GM21367 (cell line): ENCODE measurements around the gene MEIS3.
"Not testable (repeated sequence)": the region's sequence is repeated elsewhere in the genome, so short reads cannot be mapped to it uniquely, and the experiment has no call there.

Experiments
- ATAC-seq: cut with Tn5 transposase; IDR thresholded peaks from one replicate; pipeline ENCODE4 v1.9.1; 2021; ENCODE audit not compliant: unreplicated experiment

The MEIS3 gene

GRCh38 chr19:47416643-47416985 is 2.7 kb downstream of the MEIS3 start:
- ATAC-seq = no peak

GRCh38 chr19:47415953-47416642 is 3.2 kb downstream of the MEIS3 start:
- no peak for ATAC-seq

GRCh38 chr19:47414469-47414868 is 4.9 kb downstream of the MEIS3 start:
- ATAC-seq = no peak

GRCh38 chr19:47413941-47414340 is 5.4 kb downstream of the MEIS3 start:
- no peak for ATAC-seq

GRCh38 chr19:47411696-47412095 is 7.6 kb downstream of the MEIS3 start:
- not testable (repeated sequence) for ATAC-seq

- no peak for ATAC-seq
Measured at GRCh38 chr19:47411101-47411500, 8.2 kb downstream of the MEIS3 start.

- no peak for ATAC-seq
Measured at GRCh38 chr19:47408156-47408938, 11.0 kb downstream of the MEIS3 start.

- ATAC-seq = no peak
Measured at GRCh38 chr19:47407417-47407774, 11.9 kb downstream of the MEIS3 start.

GRCh38 chr19:47406711-47407416 is 12.5 kb downstream of the MEIS3 start:
- ATAC-seq = no peak

GRCh38 chr19:47405854-47406417 is 13.4 kb downstream of the MEIS3 start:
- no peak for ATAC-seq

GRCh38 chr19:47405197-47405550 is 14.2 kb downstream of the MEIS3 start:
- no peak for ATAC-seq

GRCh38 chr19:47404334-47405196 is 14.8 kb downstream of the MEIS3 start:
- no peak for ATAC-seq

- no peak for ATAC-seq
Measured at GRCh38 chr19:47402504-47402903, 16.8 kb downstream of the MEIS3 start.

GRCh38 chr19:47398707-47399597 is 20.4 kb downstream of the MEIS3 start:
- ATAC-seq = no peak

GRCh38 chr19:47391510-47392223 is 27.7 kb downstream of the MEIS3 start:
- no peak for ATAC-seq

GRCh38 chr19:47390533-47391488 is 28.5 kb downstream of the MEIS3 start:
- ATAC-seq = no peak

GRCh38 chr19:47389150-47389556 is 30.2 kb downstream of the MEIS3 start:
- no peak for ATAC-seq

GRCh38 chr19:47388721-47389120 is 30.6 kb downstream of the MEIS3 start:
- not testable (repeated sequence) for ATAC-seq
